Endothelial cell of umbilical vein (primary cell): ENCODE measurements around the gene ZNF26.

ENCODE experiments used
- CTCF ChIP-seq, 2 donors: IDR thresholded peaks; 1 replicate in 1 of 2; 2 replicates in 1 of 2; pipeline ENCODE4 v1.5.1; 2011; ENCODE audit warnings: low read length in 2 of 2, mild to moderate bottlenecking in 2 of 2, moderate library complexity in 2 of 2, control low read depth in 1 of 2, inconsistent platforms in 1 of 2, low read depth in 1 of 2; ENCODE audit not compliant: insufficient read depth in 1 of 2; ENCODE audit errors: extremely low read depth in 1 of 2
- EZH2 ChIP-seq: IDR thresholded peaks from 2 replicates; pipeline ENCODE4 v1.6.1; 2012; ENCODE audit warnings: borderline replicate concordance, low read depth, mild to moderate bottlenecking, moderate library complexity, low read length, inconsistent platforms; ENCODE audit not compliant: severe bottlenecking
- GATA2 ChIP-seq: IDR thresholded peaks from 2 replicates; pipeline ENCODE4 v1.7.0; 2011; ENCODE audit warnings: low read depth, mild to moderate bottlenecking, moderate library complexity, mixed read lengths, low read length; ENCODE audit not compliant: insufficient read length, insufficient read depth
- JUN ChIP-seq: IDR thresholded peaks from 2 replicates; pipeline ENCODE4 v1.6.1; 2011; ENCODE audit warnings: borderline replicate concordance, low read depth; ENCODE audit not compliant: insufficient read length, insufficient read depth
- MAX ChIP-seq: IDR thresholded peaks from 2 replicates; pipeline ENCODE4 v1.6.1; 2011; ENCODE audit not compliant: insufficient read depth, insufficient read length
- MYC ChIP-seq: IDR thresholded peaks from one replicate; pipeline ENCODE4 v1.6.1; 2011; ENCODE audit warnings: mild to moderate bottlenecking, low read depth, low read length
- POLR2A ChIP-seq: IDR thresholded peaks from 2 replicates; pipeline ENCODE4 v1.6.1; 2012; ENCODE audit warnings: low read depth, mild to moderate bottlenecking, control low read depth, low read length
- POLR2AphosphoS5 ChIP-seq: IDR thresholded peaks from 2 replicates; pipeline ENCODE4 v1.6.1; 2012; ENCODE audit warnings: low read depth, mild to moderate bottlenecking, control low read depth, low read length, moderate library complexity; ENCODE audit not compliant: insufficient read depth

GRCh38 chr12:132951649-132952048 is 34.5 kb upstream of the ZNF26 start:
- TF ChIP-seq CTCF (IDR thresholded peaks at IDR 0.05; ENCODE audit: extremely low read depth in 1 of 2, insufficient read depth in 1 of 2, low read depth in 1 of 2, low read length in 2 of 2) (no peak), MAX (no peak), EZH2 (no peak), POLR2A (no peak), JUN (no peak), POLR2AphosphoS5 (no peak), GATA2 (no peak), MYC (no peak)
